GM18502 (cell line): Measurements from ENCODE around the gene KRTAP2-1.
"Not testable (repeated sequence)": the region's sequence is repeated elsewhere in the genome, so short reads cannot be mapped to it uniquely, and the experiment has no call there.

Experiments
- ATAC-seq: cut with Tn5 transposase; IDR thresholded peaks from one replicate; pipeline ENCODE4 v1.9.1; 2021; ENCODE audit warnings: mild to moderate bottlenecking; ENCODE audit not compliant: unreplicated experiment, poor library complexity

Gene KRTAP2-1

GRCh38 chr17:41059276-41060051 is 12.3 kb upstream of the KRTAP2-1 start:
- ATAC-seq: not testable (repeated sequence)

DNA sequence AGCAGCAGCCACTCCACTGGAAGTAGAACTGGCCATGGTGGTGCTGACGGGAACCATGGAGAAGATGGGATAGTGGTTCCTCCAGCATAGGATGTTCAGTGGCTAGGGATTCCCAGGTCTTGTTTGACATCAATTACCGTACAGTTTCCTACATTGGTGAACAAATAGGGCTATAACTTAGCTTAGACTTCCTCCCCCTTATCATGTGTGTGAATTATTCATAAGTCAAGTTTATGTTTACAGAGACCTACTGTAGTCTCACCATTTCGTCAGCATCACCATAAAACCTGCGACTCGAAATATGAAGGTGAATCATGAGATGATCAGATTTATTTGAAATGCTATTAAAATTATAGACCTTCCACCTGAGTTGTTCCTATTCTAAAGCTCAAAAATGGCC is 11.6 kb upstream of the KRTAP2-1 start:
- no peak for ATAC-seq

DNA sequence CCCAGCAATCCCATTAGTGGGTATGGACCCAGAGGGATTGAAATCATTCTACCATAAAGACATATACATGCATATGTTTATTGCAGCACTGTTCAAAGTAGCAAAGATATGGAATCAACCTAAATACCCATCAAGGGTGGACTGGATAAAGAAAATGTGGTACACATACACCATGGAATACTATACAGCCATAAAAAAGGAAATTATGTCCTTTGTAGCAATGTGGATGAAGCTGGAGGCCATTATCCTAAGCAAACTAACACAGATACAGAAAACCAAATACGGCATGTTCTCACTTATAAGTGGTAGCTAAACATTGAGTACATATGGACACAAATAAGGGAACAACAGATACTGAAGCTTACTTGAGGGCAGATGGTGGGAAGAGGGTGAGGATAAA is 10.4 kb upstream of the KRTAP2-1 start:
- no peak for ATAC-seq

DNA sequence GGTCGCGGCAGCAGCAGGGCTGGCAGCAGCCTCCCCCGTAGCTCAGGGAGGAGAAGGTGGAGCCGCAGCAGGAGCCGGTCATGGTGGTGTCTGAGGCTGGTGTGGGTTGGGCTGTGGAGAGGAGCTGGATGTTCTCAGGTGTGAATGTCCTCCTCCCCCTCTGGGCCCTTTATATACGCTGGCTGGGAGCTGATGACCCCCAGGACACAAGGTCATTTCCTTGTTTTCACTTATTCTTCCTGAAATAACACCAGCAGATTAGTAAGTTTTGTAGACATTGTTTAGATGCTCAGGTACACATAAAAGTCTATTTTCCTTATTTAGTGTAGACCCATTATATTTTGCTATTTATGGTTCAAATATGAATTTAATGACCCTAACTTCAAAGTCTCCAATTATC is 8.0 kb upstream of the KRTAP2-1 start, which contains the start of gene KRTAP2-2:
TSS of gene KRTAP2-2 (minus strand) at position 101 of the 400 bp plus-strand sequence. CDS start at position 82, 19 bp downstream.
- not testable (repeated sequence) for ATAC-seq

GRCh38 chr17:41054556-41054955 is 7.4 kb upstream of the KRTAP2-1 start:
- not testable (repeated sequence) for ATAC-seq

- no peak for ATAC-seq
Observed at GRCh38 chr17:41054025-41054424, 6.9 kb upstream of the KRTAP2-1 start.

DNA sequence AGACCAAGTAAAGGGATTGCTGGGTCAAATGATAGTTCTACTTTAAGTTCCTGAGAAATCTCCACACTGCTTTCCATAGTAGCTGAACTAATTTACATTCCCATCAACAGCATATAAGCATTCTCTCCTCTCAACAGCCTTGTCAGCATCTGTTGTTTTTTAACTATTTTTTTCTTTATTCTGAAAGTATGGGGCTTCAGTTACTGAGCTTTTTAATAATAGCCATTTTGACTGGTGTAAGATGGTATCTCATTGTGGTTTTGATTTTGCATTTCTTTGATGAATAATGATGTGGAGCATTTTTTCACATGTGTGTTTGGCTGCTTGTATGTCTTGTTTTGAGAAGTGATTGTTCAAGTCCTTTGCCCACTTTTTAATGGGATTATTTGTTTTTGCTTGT is 5.5 kb upstream of the KRTAP2-1 start:
- no peak for ATAC-seq

- ATAC-seq: no peak
Observed at GRCh38 chr17:41049110-41049509, 2.0 kb upstream of the KRTAP2-1 start.

GRCh38 chr17:41048441-41048840 is 1.3 kb upstream of the KRTAP2-1 start:
- no peak for ATAC-seq

- ATAC-seq: no peak
Observed at GRCh38 chr17:41042953-41043352, 4.2 kb downstream of the KRTAP2-1 start.

DNA sequence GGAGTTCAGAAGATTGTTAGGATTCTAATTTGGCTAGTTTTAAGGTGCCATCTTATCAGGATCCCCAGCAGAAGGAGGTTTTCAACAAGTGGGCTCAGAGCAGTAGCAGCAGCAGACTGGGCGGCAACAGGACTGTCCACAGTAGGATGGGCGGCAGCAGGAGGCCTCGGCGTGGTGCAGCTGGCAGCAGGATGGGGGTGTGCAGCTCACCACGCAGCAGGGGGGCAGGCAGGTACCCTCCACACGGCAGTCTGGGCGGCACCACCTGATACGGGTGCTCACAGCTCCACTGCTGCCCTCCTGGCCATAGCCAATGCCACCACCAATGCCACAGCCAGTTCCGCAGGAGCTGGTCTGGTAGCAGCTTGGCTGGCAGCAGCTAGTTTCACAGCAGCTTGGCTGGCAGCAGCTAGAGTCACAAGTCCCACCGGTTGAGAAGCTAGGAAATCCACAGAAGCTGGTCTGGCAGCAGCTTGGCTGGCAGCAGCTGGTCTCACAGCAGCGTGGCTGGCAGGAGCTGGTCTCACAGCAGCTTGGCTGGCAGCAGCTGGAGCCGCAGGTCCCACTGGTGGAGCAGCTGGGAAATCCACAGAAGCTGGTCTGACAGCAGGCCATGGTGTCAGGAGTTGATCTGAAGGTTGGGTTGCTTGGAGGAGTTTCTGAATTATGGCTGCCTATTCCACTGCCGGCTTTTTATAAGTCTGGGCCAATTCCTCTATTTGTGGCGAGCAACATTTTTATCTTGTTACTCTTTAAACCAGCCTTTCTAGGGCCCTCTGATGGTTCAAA is 6.1 kb downstream of the KRTAP2-1 start, which contains the start of gene KRTAP1-1:
TSS of gene KRTAP1-1 (minus strand) at position 668 of the 789 bp plus-strand sequence. CDS start at position 615, 53 bp downstream.
- not testable (repeated sequence) for ATAC-seq

GRCh38 chr17:41037853-41038350 is 9.2 kb downstream of the KRTAP2-1 start:
- no peak for ATAC-seq

DNA sequence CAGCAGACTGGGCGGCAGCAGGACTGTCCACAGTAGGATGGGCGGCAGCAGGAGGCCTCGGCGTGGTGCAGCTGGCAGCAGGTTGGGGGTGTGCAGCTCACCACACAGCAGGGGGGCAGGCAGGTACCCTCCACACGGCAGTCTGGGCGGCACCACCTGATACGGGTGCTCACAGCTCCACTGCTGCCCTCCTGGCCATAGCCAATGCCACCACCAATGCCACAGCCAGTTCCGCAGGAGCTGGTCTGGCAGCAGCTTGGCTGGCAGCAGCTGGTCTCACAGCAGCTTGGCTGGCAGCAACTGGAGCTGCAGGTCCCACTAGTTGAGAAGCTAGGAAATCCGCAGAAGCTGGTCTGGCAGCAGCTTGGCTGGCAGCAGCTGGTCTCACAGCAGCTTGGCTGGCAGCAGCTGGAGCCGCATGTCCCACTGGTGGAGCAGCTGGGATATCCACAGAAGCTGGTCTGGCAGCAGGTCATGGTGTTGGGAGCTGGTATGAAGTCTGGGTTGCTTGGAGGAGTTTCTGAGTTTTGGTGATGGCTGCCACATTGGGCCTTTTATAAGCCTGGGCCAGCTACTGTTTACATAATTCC is 12.7 kb downstream of the KRTAP2-1 start, which contains the start of gene KRTAP1-3:
TSS of gene KRTAP1-3 (minus strand) at position 529 of the 590 bp plus-strand sequence. CDS start at position 476, 53 bp downstream.
- not testable (repeated sequence) for ATAC-seq

DNA sequence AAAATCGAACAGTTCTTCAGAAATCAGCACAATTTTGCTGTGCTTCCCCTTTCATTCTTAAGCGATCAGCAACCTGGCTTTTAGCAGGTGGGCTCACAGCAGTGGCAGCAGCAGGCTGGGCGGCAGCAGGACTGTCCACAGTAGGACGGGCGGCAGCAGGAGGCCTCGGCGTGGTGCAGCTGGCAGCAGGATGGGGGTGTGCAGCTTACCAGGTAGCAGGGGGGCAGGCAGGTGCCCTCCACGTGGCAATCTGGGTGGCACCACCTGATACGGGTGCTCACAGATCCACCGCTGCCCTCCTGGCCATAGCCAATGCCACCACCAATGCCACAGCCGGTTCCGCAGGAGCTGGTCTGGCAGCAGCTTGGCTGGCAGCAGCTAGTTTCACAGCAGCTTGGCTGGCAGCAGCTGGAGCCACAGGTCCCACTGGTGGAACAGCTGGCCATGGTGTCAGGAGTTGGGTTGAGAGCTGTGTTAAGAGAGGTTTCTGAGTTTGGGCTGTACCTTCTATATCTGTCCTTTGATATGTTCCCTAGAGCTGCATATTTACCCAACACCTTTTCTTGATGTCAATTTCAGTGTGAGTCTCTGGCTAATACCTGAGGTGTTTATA is 17.4 kb downstream of the KRTAP2-1 start, which contains the start of gene KRTAP1-4:
TSS of gene KRTAP1-4 (minus strand) at position 563 of the 613 bp plus-strand sequence. CDS start at position 446, 117 bp downstream.
- ATAC-seq: no peak

GRCh38 chr17:41026715-41027471 is 20.2 kb downstream of the KRTAP2-1 start, which contains the start of gene KRTAP1-5:
KRTAP1-5 (minus strand) TSS chr17:41027208; CDS start chr17:41027155, 53 bp downstream.
- no peak for ATAC-seq

DNA sequence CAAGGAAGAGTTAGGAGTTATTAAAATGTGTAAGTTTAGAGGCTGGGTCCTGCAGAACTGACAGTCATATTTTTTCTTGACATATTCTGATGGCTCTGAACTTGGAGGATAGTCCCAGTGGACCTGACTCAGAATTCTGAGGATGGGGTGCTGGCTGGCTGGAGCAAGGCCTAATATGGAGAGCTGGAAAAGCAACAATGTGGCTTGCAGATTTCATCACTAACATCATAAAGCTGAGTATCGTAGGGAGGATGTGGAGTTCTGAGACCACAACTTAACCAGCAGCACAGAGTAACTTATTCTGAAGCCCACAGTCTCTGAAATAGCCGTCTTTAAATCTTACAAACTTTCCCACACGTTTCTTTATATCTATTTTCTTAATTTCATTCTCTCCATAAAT is 22.4 kb downstream of the KRTAP2-1 start:
- no peak for ATAC-seq

- no peak for ATAC-seq
Observed at GRCh38 chr17:41020336-41020735, 26.8 kb downstream of the KRTAP2-1 start.

GRCh38 chr17:41019415-41019814 is 27.7 kb downstream of the KRTAP2-1 start:
- ATAC-seq: no peak

DNA sequence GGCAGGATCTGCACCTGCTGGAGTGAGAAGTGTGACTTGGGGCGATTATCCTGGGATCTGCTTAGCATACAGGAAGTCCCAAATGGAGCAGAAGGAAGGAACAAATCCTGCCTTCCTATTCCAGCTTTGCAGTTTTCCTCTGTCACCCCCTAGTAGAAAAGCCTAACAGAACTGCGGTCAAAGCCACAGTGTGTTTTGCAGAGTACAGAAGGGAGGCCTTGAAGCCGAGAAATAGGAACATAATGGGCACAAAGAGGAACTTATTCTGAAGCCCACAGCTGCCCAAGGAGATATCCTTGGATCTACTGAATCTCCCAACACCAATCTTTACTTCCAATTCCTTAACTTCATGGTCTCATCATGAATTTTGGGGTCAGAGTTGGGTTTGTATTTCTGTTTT is 28.6 kb downstream of the KRTAP2-1 start:
- ATAC-seq: no peak
